ENCODE data around the gene DES. TPM values are rescaled to one million over a fixed set of nuclear protein-coding genes. Genes with fewer than 3 reads are reported as not detected.

The DES gene
- total RNA-seq, 1 donor from 2014 or later: 15,954 TPM

- Histone ChIP-seq H3K27ac (replicated peaks) (no peak overlapping the region), H3K27me3 (ENCODE audit: low read depth) (peaks cover 82% of the 10 kb centered on the region), H3K36me3 (no peaks in the 10 kb centered on the region), H3K4me3 (no peak overlapping the region), H3K4me1 (peaks cover 63% of the 10 kb centered on the region), H3K9me3 (replicated peaks) (no peaks in the 10 kb centered on the region)
- TF ChIP-seq CTCF (IDR thresholded peaks at IDR 0.05; ENCODE audit: borderline replicate concordance): no peak
- DNase-seq: no peak
- intact Hi-C loops (cut with micrococcal nuclease): no loop called here
These were observed 20.3 kb downstream of the DES start for GRCh38 chr2:219438453-219438852.

GRCh38 chr2:219439506-219439905 is 21.3 kb downstream of the DES start:
- Histone ChIP-seq H3K36me3 (no peaks in the 10 kb centered on the region), H3K4me1 (peaks cover 72% of the 10 kb centered on the region), H3K27ac (replicated peaks) (peak overlapping the region; percentile 28), H3K9me3 (replicated peaks) (no peaks in the 10 kb centered on the region), H3K27me3 (ENCODE audit: low read depth) (peaks cover 88% of the 10 kb centered on the region), H3K4me3 (no peak overlapping the region)
- intact Hi-C loops (cut with micrococcal nuclease): no loop called here
- no peak for TF ChIP-seq CTCF (IDR thresholded peaks at IDR 0.05; ENCODE audit: borderline replicate concordance)
- no peak for DNase-seq

- Histone ChIP-seq H3K9me3 (replicated peaks) (no peaks in the 10 kb centered on the region), H3K27me3 (ENCODE audit: low read depth) (peaks cover 88% of the 10 kb centered on the region), H3K4me1 (peaks cover 72% of the 10 kb centered on the region), H3K27ac (replicated peaks) (peak overlapping the region; percentile 78), H3K36me3 (no peaks in the 10 kb centered on the region), H3K4me3 (peak overlapping the region; percentile 67)
- DNase-seq: no peak
- intact Hi-C loops (cut with micrococcal nuclease): no loop called here
- no peak for TF ChIP-seq CTCF (IDR thresholded peaks at IDR 0.05; ENCODE audit: borderline replicate concordance)
These were observed 22.4 kb downstream of the DES start for GRCh38 chr2:219440388-219441256.

GRCh38 chr2:219441451-219442255 is 23.5 kb downstream of the DES start:
- Histone ChIP-seq H3K9me3 (replicated peaks) (no peaks in the 10 kb centered on the region), H3K36me3 (no peaks in the 10 kb centered on the region), H3K27ac (replicated peaks) (peak overlapping the region; percentile 78), H3K27me3 (ENCODE audit: low read depth) (peaks cover 85% of the 10 kb centered on the region), H3K4me1 (peaks cover 71% of the 10 kb centered on the region), H3K4me3 (peak overlapping the region; percentile 67)
- DNase-seq: no peak
- intact Hi-C loops (cut with micrococcal nuclease): no loop called here
- no peak for TF ChIP-seq CTCF (IDR thresholded peaks at IDR 0.05; ENCODE audit: borderline replicate concordance)

GRCh38 chr2:219442256-219443015 is 24.3 kb downstream of the DES start:
- DNase-seq: no peak
- H3K4me1 ChIP-seq: peaks cover 66% of the 10 kb centered on the region
- TF ChIP-seq CTCF (IDR thresholded peaks at IDR 0.05; ENCODE audit: borderline replicate concordance): no peak
- peak overlapping the region; percentile 67 for H3K4me3 ChIP-seq
- no peaks in the 10 kb centered on the region for H3K9me3 ChIP-seq (replicated peaks)
- peaks cover 82% of the 10 kb centered on the region for H3K27me3 ChIP-seq (ENCODE audit: low read depth)
- H3K27ac ChIP-seq (replicated peaks): peak overlapping the region; percentile 78
- H3K36me3 ChIP-seq: no peaks in the 10 kb centered on the region
- intact Hi-C loops (cut with micrococcal nuclease): no loop called here
